AML-193 (cell line): ENCODE measurements around the gene GALK2.
"Not testable (repeated sequence)": the region's sequence is repeated elsewhere in the genome, so short reads cannot be mapped to it uniquely, and the experiment has no call there.

Experiments used
- DNase-seq, 2 experiments: peaks; one replicate each; lab custom pipeline; 2025; lab: John Stamatoyannopoulos, UW

Gene GALK2

GRCh38 chr15:49164865-49165264 is 5.2 kb upstream of the GALK2 start:
- DNase-seq = no peak

- DNase-seq = no peak
These were observed 2.0 kb upstream of the GALK2 start for GRCh38 chr15:49168016-49168415.

GRCh38 chr15:49171790-49172189 is 1.7 kb downstream of the GALK2 start:
- no peak for DNase-seq

- DNase-seq = no peak
These were observed 4.9 kb downstream of the GALK2 start for GRCh38 chr15:49174902-49175301.

DNA sequence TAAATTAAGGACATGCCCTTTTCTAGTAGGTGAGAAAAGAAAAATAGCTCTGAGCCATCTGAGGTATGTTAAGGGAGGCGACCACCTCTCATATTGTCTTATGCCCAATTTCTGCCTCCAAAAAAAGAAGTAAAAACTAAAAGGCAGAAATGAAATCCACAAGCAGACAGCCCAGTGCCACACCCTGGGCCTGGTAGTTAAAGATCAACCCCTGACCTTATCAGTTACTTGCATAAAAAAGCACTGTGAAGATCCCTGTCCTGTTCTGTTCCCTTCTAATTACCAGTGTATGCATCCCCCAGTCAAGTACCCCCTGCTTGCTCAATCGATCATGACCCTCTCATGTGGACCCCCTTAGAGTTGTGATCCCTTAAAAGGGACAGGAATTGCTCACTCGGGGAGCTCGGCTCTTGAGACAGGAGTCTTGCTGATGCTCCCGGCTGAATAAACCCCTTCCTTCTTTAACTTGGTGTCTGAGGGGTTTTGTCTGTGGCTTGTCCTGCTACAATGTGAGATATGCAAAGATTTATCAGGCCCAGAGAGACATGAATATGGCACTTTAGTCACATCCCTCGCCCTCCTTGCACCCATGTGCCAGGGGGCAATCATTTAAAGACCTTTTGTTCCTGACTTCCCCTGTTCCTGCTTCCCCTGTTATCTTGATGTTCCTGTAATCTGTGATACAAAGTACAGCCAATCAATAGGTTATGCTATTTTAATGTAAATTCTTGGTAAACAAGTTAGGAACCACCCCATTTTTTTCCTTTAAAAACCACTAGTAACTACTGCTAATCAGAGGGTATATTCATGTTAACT is 5.7 kb downstream of the GALK2 start:
- not testable (repeated sequence) for DNase-seq

DNA sequence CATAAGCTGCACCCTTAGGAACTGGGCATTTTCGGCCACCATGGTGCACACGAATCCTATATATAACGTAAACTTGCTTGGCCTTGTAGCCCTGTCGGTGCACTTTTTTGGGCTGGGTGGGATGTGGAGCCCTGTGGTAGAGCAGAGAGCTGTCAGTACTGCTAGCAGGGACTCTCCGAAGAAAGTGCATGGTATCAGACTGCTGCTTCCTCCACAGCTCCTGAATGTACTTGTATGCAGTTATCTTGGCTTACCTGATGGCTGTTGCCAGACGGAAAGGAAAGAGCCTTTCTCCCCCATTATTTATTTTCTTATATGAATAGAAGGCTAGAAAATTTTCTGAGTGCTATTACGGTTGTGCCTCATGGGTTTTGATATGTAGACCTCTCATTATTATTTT is 8.4 kb downstream of the GALK2 start:
- no peak for DNase-seq

DNA sequence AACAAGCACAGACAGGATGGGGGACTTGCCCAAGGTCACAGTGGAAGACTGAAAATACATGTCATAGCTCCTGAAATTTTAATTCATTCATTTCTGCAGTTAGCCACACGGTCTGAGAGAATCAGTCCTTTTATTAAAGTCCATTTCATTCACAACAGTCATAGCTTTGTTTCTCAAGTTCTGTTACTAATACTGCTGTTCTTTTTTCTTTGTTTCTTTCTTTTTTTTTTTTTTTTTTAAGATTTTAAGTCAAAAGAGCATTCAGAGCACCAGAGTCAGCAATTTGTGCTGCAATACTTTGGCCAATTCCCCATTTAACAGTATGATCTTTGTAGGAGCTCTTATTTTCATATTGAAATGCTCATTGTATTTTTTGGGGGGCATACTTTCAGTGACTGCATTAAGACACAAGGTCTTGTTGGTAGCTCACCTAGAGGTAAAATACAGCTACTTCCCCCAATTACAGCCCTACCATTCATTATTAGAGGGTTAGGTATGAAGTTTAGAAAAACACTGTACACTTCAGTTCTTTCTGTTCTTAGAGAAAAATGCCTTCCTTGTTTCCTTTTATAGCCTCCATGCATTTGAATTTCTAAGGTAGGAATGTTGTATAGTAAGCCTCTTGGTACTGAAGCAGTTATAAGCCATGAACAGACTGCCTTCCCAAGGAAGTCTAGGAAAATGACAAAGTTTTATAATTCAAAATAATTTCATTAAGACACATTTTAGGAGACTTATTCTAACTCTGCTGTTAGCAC is 9.6 kb downstream of the GALK2 start:
- no peak for DNase-seq

DNA sequence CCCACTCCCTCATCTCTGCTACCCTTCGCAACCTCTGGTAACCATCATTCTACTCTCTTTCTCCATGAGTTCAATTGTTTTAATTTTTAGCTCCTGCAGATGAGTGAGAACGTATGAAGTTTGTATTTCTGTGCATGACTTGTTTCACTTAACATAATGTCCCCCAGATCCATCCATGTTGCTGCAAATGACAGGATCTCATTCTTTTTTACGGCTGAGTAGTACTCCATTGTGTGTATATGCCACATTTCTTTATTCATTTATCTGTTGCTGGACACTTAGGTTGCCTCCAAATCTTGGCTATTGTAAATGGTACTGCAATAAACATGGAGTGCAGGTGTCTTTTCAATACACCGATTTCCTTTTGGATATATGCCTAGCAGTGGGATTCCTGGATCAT is 12.1 kb downstream of the GALK2 start:
- no peak for DNase-seq

- DNase-seq = not testable (repeated sequence)
These were observed 13.7 kb downstream of the GALK2 start for GRCh38 chr15:49183741-49184140.

DNA sequence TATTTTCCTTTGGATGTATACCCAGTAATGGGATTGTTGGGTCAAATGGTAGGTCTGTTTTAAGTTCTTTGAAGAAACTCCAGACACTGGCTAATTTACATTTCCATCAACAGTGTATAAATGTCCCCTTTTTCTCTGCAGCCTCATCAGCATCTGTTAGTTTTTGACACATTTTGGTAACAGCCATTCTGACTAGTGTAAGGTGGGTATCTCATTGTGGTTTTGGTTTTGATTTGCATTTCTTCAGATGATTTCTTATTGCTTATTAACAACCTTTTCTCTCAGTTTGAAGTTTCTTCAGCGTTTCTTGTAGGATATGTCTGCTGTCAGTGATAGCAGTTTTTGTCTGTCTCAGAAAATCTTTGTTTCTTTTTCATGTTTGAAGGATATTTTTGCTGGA is 15.4 kb downstream of the GALK2 start:
- DNase-seq = no peak

GRCh38 chr15:49187549-49188245 is 17.6 kb downstream of the GALK2 start:
- DNase-seq = no peak

DNA sequence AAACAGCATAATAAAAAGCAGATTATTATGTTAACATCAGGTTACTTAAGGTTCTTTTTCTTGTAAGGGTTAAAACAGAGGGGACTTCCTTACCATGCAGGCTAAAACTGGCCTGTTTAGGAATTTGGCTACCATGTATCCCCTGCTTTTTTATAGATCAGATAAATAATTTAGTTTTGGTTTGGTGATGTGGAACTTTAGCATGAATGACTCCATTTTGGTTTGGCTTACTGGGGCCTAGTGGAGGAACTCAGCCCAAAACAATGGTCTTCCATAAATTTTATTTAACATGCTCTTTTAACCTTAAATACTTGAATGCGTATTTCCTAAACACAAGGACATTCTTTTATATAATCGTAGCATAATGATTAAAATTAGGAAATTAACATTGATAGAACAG is 18.9 kb downstream of the GALK2 start:
- no peak for DNase-seq

GRCh38 chr15:49189631-49190030 is 19.6 kb downstream of the GALK2 start:
- no peak for DNase-seq

- peak; percentile 29 to 64 for DNase-seq
These were observed 20.5 kb downstream of the GALK2 start for GRCh38 chr15:49190586-49190985.

DNA sequence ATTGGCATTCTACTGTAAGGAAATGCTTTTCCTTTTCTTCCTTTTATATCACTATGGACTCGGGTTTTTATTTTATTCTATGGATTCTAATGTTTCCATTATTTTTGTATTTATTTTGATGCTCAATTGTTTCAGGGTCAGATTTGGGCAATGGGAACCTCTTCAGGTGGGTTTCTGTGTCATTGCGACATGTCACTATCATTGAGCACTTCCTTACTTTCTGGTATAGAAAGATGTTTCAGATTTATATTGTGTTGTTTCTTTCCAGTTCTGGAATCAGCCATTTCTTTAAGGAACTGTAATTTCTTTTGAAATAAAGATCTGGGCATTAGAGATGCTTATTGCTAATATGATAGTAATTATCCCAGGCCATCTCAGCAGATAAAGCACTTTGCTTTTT is 21.8 kb downstream of the GALK2 start:
- no peak for DNase-seq

DNA sequence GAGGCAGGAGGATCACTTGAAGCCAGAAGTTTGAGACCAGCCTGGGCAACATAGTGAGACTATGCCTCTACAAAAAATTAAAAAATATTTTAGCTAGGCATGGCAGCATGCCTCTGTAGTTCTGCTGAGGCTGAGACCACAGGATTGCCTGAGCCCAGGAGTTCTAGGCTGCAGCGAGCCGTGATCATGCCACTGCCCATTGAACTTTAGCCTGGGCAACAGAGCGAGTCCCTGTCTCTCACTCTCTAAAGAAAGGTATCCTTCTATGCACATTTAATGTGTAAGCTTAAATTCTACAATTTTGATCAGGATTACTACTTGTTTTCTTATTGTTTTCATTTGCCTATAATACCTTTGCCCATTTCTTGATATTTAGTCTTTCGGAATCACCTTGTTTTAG is 26.8 kb downstream of the GALK2 start:
- DNase-seq = no peak

- no peak for DNase-seq
These were observed 29.6 kb downstream of the GALK2 start for GRCh38 chr15:49199666-49200065.

- no peak for DNase-seq
These were observed 30.3 kb downstream of the GALK2 start for GRCh38 chr15:49200347-49200746.

GRCh38 chr15:49208102-49208501 is 38.1 kb downstream of the GALK2 start:
- DNase-seq = not testable (repeated sequence)

- no peak for DNase-seq
These were observed 42.9 kb downstream of the GALK2 start for GRCh38 chr15:49212897-49213296.

DNA sequence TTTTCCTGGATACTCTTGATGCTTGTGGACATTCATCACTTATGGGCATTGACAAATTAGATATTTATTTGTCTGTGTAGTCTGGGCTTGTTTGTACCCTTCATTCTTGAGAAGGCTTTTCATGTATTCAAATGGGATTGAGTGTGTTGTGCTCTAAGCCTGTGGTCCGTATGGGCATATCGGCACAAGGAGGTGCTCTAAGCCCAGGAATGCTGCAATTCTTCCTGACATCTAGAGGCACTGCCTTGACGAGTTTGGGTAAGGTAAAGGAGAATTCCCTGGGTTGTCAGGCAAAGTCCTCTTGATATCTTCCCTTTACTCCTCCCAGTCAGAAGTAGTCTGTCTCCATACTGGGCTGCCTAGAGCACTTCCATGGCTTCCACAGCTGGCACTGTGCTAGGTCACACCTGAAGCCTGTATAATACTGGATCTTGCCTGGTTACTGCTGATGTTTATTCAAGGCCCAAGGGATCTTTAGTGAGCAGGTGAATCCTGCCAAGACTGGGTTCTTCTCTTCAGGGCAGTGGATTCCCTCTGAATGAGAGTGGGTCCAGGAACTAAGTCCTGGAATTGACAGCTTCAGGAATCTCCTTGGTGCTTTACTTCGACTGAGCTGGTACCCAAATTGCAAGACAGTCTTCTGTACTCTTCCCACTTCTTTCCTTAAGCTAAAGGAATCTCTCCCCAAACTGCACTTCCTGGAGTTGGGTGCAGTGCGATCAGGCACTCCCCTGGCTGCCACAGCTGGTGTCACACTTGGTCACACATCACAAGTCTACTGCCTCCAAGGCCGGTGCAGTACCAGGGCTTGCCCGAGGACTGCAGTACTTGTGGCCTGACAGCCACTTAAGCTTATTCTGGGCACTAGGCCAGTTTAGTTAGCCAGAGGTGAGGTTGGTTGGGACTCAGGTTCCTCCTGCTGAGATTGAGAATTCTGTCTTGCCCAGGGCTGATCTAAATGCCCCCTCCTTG is 46.0 kb downstream of the GALK2 start:
- no peak for DNase-seq
